Measurements from ENCODE around the gene LTK.

LTK gene

GRCh38 chr15:41513506-41514227, at the start of gene LTK:
Gene LTK (minus strand): TSS chr15:41513827. CDS start chr15:41513709, 118 bp downstream.
- DNase-seq, result no peak

GRCh38 chr15:41562784-41563198, 49.2 kb upstream of the LTK start:
- DNase-seq, result no peak

DNA sequence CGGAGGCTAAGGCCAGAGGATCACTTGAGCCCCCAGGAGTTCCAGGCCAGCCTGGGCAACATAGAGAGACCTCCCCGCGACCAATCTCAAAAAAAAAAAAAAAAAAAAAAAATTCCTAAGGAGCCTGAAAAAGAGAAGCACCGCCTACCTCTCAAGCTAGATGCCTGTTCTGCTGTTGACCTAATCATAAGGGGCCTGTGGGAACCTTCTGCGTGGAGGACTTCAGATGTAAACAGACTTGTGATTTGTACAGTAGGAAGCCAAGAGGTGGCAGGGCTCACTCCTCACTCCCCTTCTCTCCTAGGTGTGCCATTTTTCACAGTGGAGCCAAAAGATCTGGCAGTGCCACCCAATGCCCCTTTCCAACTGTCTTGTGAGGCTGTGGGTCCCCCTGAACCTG, 48.6 kb upstream of the LTK start:
- no peak for DNase-seq

- no peak for DNase-seq
Observed at GRCh38 chr15:41561777-41562145, 48.1 kb upstream of the LTK start.

GRCh38 chr15:41561104-41561776, 47.6 kb upstream of the LTK start:
- no peak for DNase-seq

GRCh38 chr15:41560572-41560874, 46.9 kb upstream of the LTK start:
- no peak for DNase-seq

GRCh38 chr15:41559239-41559782, 45.7 kb upstream of the LTK start:
- DNase-seq, result no peak

- no peak for DNase-seq
Observed at GRCh38 chr15:41558400-41559238, 45.0 kb upstream of the LTK start, which contains the start of gene TYRO3. Gene TYRO3 (plus strand): TSS chr15:41559212. CDS start chr15:41559258, 46 bp downstream.

DNA sequence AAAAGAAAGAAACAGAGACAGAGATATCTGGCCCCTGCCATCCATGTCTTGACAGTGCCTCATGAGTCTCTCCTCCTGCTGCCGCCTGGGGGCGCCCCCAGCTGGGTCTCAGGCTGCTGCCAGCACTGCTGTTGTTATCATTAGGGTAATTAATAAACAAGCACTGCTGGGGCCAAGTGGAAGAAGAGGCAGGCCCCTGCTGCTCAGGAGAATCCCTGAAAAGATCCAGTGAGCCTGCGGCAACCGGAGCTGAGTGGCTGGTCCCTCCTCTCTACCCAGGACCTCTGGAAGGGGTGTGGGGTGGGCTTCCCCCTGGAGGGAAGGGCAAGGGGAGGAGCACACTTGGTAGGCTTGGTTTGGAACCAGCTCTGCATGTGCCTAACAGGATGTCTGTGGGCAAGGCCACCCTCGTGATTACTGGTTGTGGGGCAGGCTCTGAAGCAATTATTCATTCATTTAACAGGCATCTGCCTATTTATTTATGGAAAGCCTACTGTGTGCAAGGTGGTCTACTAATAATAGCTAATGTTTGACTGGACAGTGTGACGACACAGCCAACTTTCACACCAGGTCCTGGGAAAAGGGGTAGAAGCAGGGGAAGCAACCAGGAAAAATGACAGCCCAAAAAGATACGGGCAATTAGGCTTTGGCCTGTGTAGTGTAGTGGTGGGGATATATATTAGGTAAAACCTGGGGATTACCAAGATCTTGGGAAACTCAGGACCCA, 44.2 kb upstream of the LTK start:
- no peak for DNase-seq

- DNase-seq, result no peak
Observed at GRCh38 chr15:41556677-41557076, 43.0 kb upstream of the LTK start.

- DNase-seq, result no peak
Observed at GRCh38 chr15:41554915-41555314, 41.3 kb upstream of the LTK start.

DNA sequence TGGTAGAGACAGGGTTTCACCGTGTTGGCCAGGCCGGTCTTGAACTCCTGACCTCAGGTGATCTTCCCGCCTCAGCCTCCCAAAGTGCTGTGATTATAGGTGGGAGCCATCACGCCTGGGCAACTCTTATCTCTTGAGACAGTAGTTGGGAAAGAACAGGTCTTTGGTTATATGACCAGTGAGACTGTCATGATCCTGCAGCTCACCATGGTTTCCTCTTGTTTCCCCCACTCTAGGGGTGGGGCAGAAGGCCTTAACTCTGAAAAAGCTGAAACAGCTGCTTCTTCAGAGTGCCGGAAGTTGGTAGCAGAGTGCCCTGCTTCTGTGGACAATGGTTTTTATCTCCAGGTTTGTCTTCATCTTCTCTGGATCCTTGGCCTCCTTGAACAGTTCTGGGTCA, 40.7 kb upstream of the LTK start:
- no peak for DNase-seq

DNA sequence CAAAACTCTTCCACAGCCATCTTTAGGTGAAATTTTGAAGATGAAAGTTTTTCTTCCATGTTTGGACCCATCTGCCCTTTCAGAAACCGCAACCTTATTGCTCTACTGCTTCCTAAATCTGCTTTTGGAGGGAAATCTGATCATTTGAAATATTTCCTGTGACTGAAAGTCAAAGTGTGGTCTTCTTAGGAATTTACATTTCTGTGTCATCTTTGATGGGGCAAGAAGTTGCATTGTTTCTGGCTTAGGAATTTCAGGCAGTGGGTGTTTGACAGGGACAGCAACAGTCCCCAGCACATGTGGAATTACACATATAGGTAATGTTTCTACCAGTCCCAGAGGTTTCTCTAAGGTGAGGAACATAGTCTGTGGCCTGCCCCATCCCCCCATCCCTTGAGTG, 40.1 kb upstream of the LTK start:
- no peak for DNase-seq

GRCh38 chr15:41550066-41550775, 36.6 kb upstream of the LTK start:
- DNase-seq, result no peak

- no peak for DNase-seq
Observed at GRCh38 chr15:41546851-41547786, 33.5 kb upstream of the LTK start.

- DNase-seq, result no peak
Observed at GRCh38 chr15:41545218-41545617, 31.6 kb upstream of the LTK start.

DNA sequence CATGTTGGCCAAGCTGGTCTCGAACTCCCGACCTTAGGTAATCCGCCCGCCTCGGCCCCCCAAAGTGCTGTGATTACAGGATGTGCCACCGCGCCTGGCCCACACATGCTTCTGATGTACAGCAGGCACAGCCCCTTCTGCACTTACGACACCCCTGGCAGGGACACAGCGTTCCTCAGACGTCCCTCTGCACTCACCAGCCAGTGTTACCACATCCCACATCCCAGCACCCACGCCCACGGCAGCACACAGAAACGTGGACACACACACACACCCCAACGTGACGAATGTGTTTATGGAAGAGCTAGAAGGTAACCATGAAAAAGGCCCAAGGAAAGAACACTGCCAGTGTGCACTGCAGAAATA, 31.0 kb upstream of the LTK start:
- no peak for DNase-seq

DNA sequence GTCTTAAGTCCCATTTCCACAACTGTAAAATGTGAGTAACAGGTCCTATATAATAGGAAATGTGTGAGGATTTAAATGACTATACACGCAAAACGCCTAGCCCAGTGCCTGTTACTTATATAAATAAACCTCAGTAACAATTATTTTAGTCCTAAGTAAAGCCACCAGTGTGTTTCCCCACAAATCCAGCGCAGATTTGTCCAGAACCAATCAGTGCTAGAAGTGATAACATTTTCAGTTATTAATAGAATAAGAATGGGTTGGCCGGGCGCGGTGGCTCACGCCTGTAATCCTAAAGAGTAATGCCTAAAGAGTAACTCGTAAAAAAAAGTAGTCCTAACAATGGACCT, 29.9 kb upstream of the LTK start:
- no peak for DNase-seq

DNA sequence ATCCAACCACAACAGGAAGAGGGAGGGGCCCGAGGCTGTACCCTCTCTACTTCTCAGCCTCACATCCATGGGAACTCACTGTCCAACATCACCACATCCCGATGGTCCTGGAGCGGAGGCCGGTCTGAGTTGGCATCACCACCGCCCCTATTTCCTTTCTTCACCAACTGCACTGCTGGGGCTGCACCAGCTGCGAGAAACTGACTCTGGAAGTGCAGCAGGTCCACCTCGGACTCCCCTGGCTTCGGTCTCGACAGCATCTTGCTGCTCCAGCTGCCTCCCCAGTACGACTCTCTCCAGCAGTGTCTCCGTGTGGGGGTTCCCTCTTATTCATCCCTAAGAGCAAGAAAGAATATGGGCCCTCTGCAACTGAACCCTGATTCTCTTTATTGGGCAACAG, 23.2 kb upstream of the LTK start:
- no peak for DNase-seq

GRCh38 chr15:41535544-41535943, 21.9 kb upstream of the LTK start:
- DNase-seq, result no peak

GRCh38 chr15:41530363-41530956, 16.8 kb upstream of the LTK start:
- DNase-seq, result no peak

Data from NCI-H1092 (cell line).